Heart right ventricle (tissue), 16 donors: ENCODE data around the gene CSNK1G2. TPM values are rescaled to one million over a fixed set of nuclear protein-coding genes. Genes with fewer than 3 reads are reported as not detected.
A peak's percentile ranks its signal among the peaks of the same experiment; 100 is the strongest.

Experiments used
- ATAC-seq, 8 donors: fragments of 200-7000 bp; cut with Tn5 transposase; one replicate each; pipeline ENCODE4 v1.9.1; 2020; ENCODE audit warnings: mild to moderate bottlenecking in 8 of 8, moderate library complexity in 8 of 8, moderate number of reproducible peaks in 1 of 8
- DNase-seq, 2 donors: peaks; one replicate each; pipeline ENCODE4 v3.0.0-alpha.2; 2020
- H3K27ac ChIP-seq, 10 donors: fragments of 200-600 bp; sonication (generic) in 2 of 10; one replicate each; pipeline versions ENCODE4 v1.5.0 to v1.8.0; 2020 to 2022; ENCODE audit warnings: mild to moderate bottlenecking in 3 of 10
- H3K27me3 ChIP-seq, 7 donors: fragments of 200-600 bp; one replicate each; pipeline ENCODE4 v1.8.0; 2021 to 2022; ENCODE audit warnings: mild to moderate bottlenecking in 2 of 7
- H3K36me3 ChIP-seq, 9 donors: fragments of 200-600 bp; sonication (generic) in 1 of 9; one replicate each; pipeline versions ENCODE4 v1.5.0 to v1.8.0; 2020 to 2022; ENCODE audit warnings: mild to moderate bottlenecking in 2 of 9
- H3K4me1 ChIP-seq, 9 donors: fragments of 200-600 bp; sonication (generic) in 1 of 9; one replicate each; pipeline versions ENCODE4 v1.5.0 to v1.8.0; 2020 to 2022; ENCODE audit warnings: mild to moderate bottlenecking in 4 of 9
- H3K4me3 ChIP-seq, 10 donors: fragments of 200-600 bp; sonication (generic) in 2 of 10; one replicate each; pipeline versions ENCODE4 v1.5.0 to v1.8.0; 2020 to 2022; ENCODE audit warnings: mild to moderate bottlenecking in 7 of 10, moderate library complexity in 2 of 10
- H3K9me3 ChIP-seq, 11 donors: fragments of 200-600 bp in 10 of 11; sonication (generic) in 2 of 11; one replicate each; pipeline versions ENCODE4 v1.5.0 to v1.8.0; 2013 to 2022; ENCODE audit warnings: mild to moderate bottlenecking in 2 of 11, control low read depth in 1 of 11, moderate library complexity in 1 of 11
- CTCF ChIP-seq, 9 donors: fragments of 200-600 bp; sonication (generic) in 2 of 9; IDR thresholded peaks; one replicate each; pipeline versions ENCODE4 v1.5.0 to v1.8.0; 2021 to 2022; ENCODE audit warnings: antibody characterized with exemption in 9 of 9, mild to moderate bottlenecking in 5 of 9, moderate library complexity in 1 of 9
- WGBS, 2 donors: extraction: QIAGEN DNeasy Blood & Tissue Kit; methylation state at CpG; one replicate each; pipeline ENCODE4 v1.1.7; 2013; ENCODE audit warnings: inconsistent platforms in 1 of 2; 5-methylcytosine and 5-hydroxymethylcytosine counted together
- intact Hi-C, 10 donors: fragments of 100-400 bp; cut with DNase I; formaldehyde crosslinking; loops; one replicate each; pipeline versions ENCODE4 v1.11.1 to v1.14.2; 2022
- polyA plus RNA-seq, 2 donors: library from polyadenylated mRNA; stranded (reverse); fragments of 200-250 nt; gene quantifications; one replicate each; pipeline ENCODE4 v1.2.3, GENCODE V29; 2013
- total RNA-seq, 10 donors: library from RNA; stranded (reverse); fragmentation: NEBNext Ultra II Directional in 3 of 10; extraction: Animal tissue kit (Norgen Biotek cat#: 25700) in 3 of 10; gene quantifications; one replicate each; pipeline versions ENCODE4 v1.2.1 to v1.2.4, GENCODE V29; 2021 to 2023
- donor health status: Arrhythmogenic right ventricular cardiomyopathy.
- donor health status: ischemic (EF 13 %, LVEDD 7.1; RV severe dilation, severe dysfunction).
- donor health status: healthy with polysubstance abuse.
- donor health status: DM: no; HTN: yes; CAD: no.
- donor health status: DM: no; HTN: no; CAD: no.
- donor health status: ischemic (EF 25% LVEDD 6.9; RV normal size, moderate dysfunction).
- donor health status: ischemic (EF 25% LVEDD 5.7; RV mildly dilated, moderate dysfunction).
- donor health status: healthy.
- donor health status: DM: yes; HTN: yes; CAD: no.
- donor health status: Ischemic cardiomyopathy.
- donor health status: ischemic (EF 35%, LVEDD 5.7; RV mildly dilated, moderate dysfunction).
- donor health status: nonischemic (EF 11% LVEDD 7.7; RV severe dilation, severe dysfunction).
- donor health status: DM: yes; HTN: yes; CAD: no.
- donor health status: PGD.
- donor health status: ischemic (EF 29% LVEDD 5.4; RV normal size, mild dysfunction).
- donor health status: nonischemic (EF 23%, LVEDD 6.1; RV moderate dilation, normal function).

Gene CSNK1G2
- total and polyA plus RNA-seq, 12 donors = 17.7 to 35.2 (median 23.9) TPM

GRCh38 chr19:1962674-1963073 is 21.7 kb downstream of the CSNK1G2 start:
- ATAC-seq = no peak
- H3K4me1 ChIP-seq = no peaks in the 10 kb centered on the region
- no peak overlapping the region for H3K27ac ChIP-seq
- H3K27me3 ChIP-seq = no peaks in the 10 kb centered on the region
- H3K9me3 ChIP-seq = no peaks in the 10 kb centered on the region
- peaks cover 0 to 24% (median 0%) of the 10 kb centered on the region in 9 donors for H3K36me3 ChIP-seq
- DNase-seq = no peak
- TF ChIP-seq CTCF (IDR thresholded peaks at IDR 0.05) = no peak
- no peak overlapping the region for H3K4me3 ChIP-seq
- intact Hi-C loops = no loop called here
- 95 to 96% methylated on average over 23 of the region's 23 CpGs for whole genome bisulfite sequencing, 2 donors

- intact Hi-C loops = no loop called here
- no peak for DNase-seq
- no peak for TF ChIP-seq CTCF (IDR thresholded peaks at IDR 0.05)
- 92% methylated on average over 26 of the region's 26 CpGs for WGBS, 2 donors
- no peak overlapping the region for H3K27ac ChIP-seq
- H3K4me1 ChIP-seq = no peaks in the 10 kb centered on the region
- no peaks in the 10 kb centered on the region for H3K9me3 ChIP-seq
- no peaks in the 10 kb centered on the region for H3K27me3 ChIP-seq
- ATAC-seq = no peak
- H3K4me3 ChIP-seq = no peak overlapping the region
- peaks cover 0 to 38% (median 6%) of the 10 kb centered on the region in 9 donors for H3K36me3 ChIP-seq
These were observed 26.2 kb downstream of the CSNK1G2 start for GRCh38 chr19:1967087-1967608.

- DNase-seq (no peak), ATAC-seq (peak in 4 of 8 donors; percentile 11 to 29 (median 18))
- TF ChIP-seq CTCF (IDR thresholded peaks at IDR 0.05) = no peak
- 68 to 75% methylated on average over 33 to 34 of the region's 34 CpGs for WGBS, 2 donors
- Histone ChIP-seq H3K36me3 (peaks cover 0 to 31% (median 6%) of the 10 kb centered on the region in 9 donors), H3K4me1 (no peaks in the 10 kb centered on the region), H3K27me3 (no peaks in the 10 kb centered on the region), H3K27ac (no peak overlapping the region), H3K9me3 (no peaks in the 10 kb centered on the region), H3K4me3 (no peak overlapping the region)
- intact Hi-C loops = no loop called here
These were observed 27.6 kb downstream of the CSNK1G2 start for GRCh38 chr19:1968279-1969175.

GRCh38 chr19:1969176-1970002 is 28.4 kb downstream of the CSNK1G2 start:
- Histone ChIP-seq H3K4me1 (no peaks in the 10 kb centered on the region), H3K36me3 (peaks cover 0 to 34% (median 6%) of the 10 kb centered on the region in 9 donors), H3K4me3 (no peak overlapping the region), H3K27me3 (no peaks in the 10 kb centered on the region), H3K27ac (no peak overlapping the region), H3K9me3 (no peaks in the 10 kb centered on the region)
- no peak for DNase-seq
- no peak for TF ChIP-seq CTCF (IDR thresholded peaks at IDR 0.05)
- intact Hi-C loops = no loop called here
- ATAC-seq = no peak
- WGBS, 2 donors = 94 to 95% methylated on average over 49 of the region's 49 CpGs
